Activated CD8-positive, alpha-beta memory T cell treated with anti-CD3 and anti-CD28 coated beads for 4 hours (primary cell): ENCODE results near the gene NAPEPLD.
A peak's percentile ranks its signal among the peaks of the same experiment; 100 is the strongest.
"Not testable (repeated sequence)": the region's sequence is repeated elsewhere in the genome, so short reads cannot be mapped to it uniquely, and the experiment has no call there.

Experiments
- DNase-seq, 2 donors: peaks; one replicate each; pipeline ENCODE4 v3.0.0-alpha.2; 2020; ENCODE audit warnings: low read depth in 2 of 2

Gene NAPEPLD

DNA sequence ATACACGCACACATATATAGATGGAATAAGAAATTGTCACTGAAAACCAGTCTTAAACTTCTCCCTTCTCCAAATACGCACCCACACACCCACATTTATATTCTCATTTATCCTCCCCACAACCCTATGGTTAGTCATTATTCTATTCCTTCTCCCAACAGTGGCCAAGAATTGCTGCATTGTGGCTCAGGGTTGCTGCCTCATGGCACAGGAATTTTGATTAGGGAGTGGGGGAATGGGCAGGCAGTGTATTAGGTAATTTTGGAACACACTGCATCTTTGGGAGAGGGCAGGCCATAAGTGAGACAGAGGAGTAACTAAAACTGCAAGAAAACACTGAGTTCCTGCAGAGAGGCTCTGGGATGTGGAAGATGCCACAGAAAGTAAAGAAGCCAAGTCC is 35.7 kb downstream of the NAPEPLD start:
- DNase-seq = no peak

GRCh38 chr7:103106703-103107070 is 42.2 kb downstream of the NAPEPLD start:
- DNase-seq = not testable (repeated sequence)

DNA sequence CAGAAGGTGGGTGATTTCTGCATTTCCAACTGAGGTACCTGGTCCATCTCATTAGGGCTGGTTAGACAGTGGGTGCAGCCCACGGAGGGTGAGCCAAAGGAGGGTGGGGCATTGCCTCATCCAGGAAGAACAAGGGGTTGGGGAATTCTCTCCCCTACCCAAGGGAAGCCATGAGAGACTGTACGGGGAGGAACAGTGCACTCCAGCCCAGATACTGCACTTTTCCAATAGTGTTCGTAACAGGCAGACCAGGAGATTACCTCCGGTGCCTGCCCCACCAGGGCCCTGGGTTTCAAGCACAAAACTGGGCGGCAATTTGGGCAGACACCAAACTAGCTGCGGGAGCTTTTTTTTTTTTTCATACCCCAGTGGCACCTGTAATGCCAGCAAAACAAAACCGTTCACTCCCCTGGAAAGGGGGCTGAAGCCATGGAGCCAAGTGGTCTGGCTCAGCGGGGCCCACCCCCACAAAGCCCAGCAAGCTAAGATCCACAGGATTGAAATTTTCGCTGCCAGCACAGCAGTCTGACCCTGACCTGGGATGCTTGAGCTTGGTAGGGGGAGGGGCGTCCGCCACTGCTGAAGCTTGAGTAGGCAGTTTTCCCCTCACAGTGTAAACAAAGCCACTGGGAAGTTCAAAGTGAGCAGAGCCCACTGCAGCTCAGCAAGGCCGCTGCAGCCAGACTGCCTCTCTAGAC is 42.7 kb downstream of the NAPEPLD start:
- no peak for DNase-seq

GRCh38 chr7:103101543-103101942 is 47.4 kb downstream of the NAPEPLD start:
- no peak for DNase-seq

GRCh38 chr7:103100348-103100747 is 48.6 kb downstream of the NAPEPLD start:
- DNase-seq = no peak

- DNase-seq = no peak
Observed at GRCh38 chr7:103097041-103097440, 51.9 kb downstream of the NAPEPLD start.

DNA sequence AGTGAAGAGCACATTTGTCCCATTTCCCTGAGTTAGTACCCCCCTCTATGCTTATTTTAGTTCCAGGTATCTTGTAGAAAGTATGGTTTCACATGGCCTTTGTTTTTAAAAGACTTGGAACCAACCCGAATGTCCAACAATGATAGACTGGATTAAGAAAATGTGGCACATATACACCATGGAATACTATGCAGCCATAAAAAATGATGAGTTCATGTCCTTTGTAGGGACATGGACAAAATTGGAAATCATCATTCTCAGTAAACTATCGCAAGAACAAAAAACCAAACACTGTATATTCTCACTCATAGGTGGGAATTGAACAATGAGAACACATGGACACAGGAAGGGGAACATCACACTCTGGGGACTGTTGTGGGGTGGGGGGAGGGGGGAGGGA is 53.3 kb downstream of the NAPEPLD start:
- not testable (repeated sequence) for DNase-seq

DNA sequence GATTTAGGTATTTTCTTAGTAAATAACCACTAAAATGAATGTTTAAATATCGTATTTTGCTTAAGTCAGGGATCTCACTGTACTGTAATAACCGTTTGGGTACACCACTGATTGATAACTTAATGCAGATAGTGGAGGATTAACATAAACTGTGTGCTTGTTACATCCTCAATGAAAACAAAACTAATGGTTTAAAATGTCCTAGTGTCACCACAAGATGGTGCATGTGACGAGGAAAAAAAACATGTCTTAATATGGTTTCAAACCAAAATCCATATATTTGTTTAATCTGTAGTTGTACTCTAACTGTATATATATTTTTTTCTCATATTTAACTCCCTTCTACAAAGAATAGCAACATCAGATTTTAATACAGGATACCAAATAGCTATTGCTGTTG is 54.8 kb downstream of the NAPEPLD start:
- DNase-seq = no peak

GRCh38 chr7:103093429-103093828 is 55.5 kb downstream of the NAPEPLD start:
- DNase-seq = no peak

DNA sequence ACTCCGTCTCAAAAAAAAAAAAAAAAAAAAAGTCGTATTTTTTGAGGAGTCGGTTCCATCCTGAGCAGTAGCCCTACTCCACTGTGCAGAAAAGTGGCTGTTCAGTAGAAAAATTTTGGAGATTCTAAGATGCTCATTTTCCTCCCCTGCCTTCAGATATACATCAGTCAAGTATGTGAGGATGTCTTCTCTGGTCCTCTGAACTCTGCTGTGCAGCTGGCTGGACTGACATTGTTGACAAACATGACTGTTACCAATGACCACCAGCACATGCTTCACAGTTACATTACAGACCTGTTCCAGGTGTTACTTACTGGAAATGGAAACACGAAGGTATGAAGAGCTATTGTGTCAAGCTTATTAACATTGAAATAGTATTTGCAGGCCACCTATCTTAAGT is 56.6 kb downstream of the NAPEPLD start:
- DNase-seq = not testable (repeated sequence)

GRCh38 chr7:103083210-103083609 is 65.7 kb downstream of the NAPEPLD start:
- DNase-seq = no peak

GRCh38 chr7:103082497-103082896 is 66.4 kb downstream of the NAPEPLD start:
- no peak for DNase-seq

DNA sequence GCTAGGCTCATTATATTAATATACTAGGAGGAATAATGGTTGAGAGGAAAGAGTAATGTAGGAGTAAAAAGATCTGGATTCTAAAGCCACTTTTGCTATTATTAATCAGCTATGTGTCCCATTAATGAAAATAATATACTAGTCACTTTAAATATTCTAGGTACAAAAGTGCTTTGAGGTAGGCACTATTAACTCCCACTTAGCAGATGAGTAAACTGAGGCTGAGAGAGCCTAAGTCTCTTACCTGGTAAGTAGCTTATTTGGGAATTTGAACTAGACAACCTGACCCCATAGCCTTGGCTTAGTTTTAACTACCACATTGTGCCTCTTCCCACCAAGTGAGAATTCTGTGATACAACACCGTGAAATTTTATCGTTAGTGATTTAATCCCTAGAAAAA is 68.0 kb downstream of the NAPEPLD start:
- no peak for DNase-seq

DNA sequence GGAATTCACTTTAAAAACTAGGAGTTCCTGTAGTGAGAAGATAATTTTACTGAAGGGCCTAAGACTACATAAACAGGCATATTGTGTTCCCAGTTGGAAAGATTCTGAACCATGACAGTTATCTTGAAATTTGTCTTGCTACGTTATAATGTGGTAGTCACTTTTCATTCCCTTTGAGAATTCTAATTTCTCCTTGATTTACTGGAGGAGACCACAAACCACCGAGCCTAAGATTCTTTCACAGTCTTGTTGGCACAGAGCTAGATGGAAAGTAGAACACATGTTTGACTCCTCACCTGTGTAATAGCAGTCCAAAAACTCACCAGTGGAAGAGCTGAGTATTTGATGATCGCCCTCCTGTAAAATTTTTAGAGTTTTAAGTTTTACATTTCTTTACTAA is 69.1 kb downstream of the NAPEPLD start:
- no peak for DNase-seq

GRCh38 chr7:103078226-103078625 is 70.7 kb downstream of the NAPEPLD start:
- DNase-seq = not testable (repeated sequence)

- DNase-seq = no peak
Observed at GRCh38 chr7:103077318-103077717, 71.6 kb downstream of the NAPEPLD start.

DNA sequence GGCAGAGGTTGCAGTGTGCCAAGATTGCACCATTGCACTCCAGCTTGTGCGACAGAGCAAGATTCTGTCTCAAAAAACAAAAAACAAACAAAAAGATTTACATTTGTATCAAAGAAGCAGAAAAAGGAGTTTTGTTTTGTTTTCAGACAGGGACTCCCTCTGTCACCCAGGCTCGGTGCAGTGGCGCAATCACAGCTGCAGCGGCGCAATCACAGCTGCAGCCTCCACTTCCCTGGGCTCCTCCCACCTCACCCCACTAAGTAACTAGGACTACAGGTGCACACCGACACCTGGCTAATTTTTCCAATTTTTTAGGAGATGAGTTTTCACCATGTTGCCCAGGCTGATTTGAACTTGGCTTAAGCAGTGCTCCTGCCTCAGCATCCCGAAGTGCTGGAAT is 72.1 kb downstream of the NAPEPLD start:
- DNase-seq = no peak

GRCh38 chr7:103075337-103075918 is 73.5 kb downstream of the NAPEPLD start:
- peak; percentile 72 to 75 for DNase-seq

GRCh38 chr7:103074519-103075336 is 74.2 kb downstream of the NAPEPLD start, which contains the start of the genes ARMC10 and FBXL13:
TSS of gene ARMC10 (plus strand) at chr7:103075140. CDS start at chr7:103075273, 133 bp downstream.
TSS of gene FBXL13 (minus strand) at chr7:103074796.
- peak; percentile 76 to 77 for DNase-seq

GRCh38 chr7:103073989-103074518 is 74.8 kb downstream of the NAPEPLD start:
- no peak for DNase-seq

- no peak for DNase-seq
Observed at GRCh38 chr7:103071000-103071399, 77.9 kb downstream of the NAPEPLD start.
